GM23248 (cell line): ENCODE measurements around the gene RAB6B.

Source experiments
- EZH2 ChIP-seq: fragments of 200-600 bp; sonication (generic); IDR thresholded peaks from 2 replicates; pipeline ENCODE4 v1.6.1; 2018; ENCODE audit warnings: antibody characterized with exemption, mild to moderate bottlenecking; ENCODE audit not compliant: insufficient read depth, poor library complexity, severe bottlenecking
- EZH2phosphoT487 ChIP-seq: fragments of 200-600 bp; sonication (generic); IDR thresholded peaks from 2 replicates; pipeline ENCODE4 v1.6.1; 2018; ENCODE audit warnings: antibody characterized with exemption, moderate library complexity, mild to moderate bottlenecking, low read depth; ENCODE audit not compliant: insufficient read depth

GRCh38 chr3:133883641-133884040 is 12.0 kb downstream of the RAB6B start:
- TF ChIP-seq EZH2 (no peak), EZH2phosphoT487 (no peak)
